HG02678 (cell line): Measurements from ENCODE around the gene WDR1.

Experiments used
- ATAC-seq: cut with Tn5 transposase; IDR thresholded peaks from one replicate; pipeline ENCODE4 v1.9.1; 2021; ENCODE audit warnings: mild to moderate bottlenecking, moderate library complexity; ENCODE audit not compliant: unreplicated experiment

The WDR1 gene

DNA sequence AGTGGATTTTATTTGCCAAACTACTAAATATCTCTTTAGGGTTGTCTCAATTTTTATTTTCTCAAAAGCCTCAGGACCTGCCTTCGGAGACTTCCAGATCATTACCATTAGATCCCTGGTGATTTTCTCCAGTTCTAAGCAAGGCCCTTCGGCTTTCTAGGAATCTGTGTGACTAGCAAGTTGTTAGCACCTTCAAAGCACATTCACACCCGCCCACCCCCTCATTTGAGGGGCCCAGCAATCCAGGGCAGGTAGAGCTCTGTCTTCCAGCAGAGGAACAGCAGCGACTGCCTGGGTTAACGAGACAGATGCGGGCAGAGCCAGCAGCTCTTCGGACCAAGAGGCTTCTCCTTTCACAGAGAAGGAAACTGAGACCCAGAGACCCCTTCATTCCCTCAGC is 2.0 kb downstream of the WDR1 start:
- ATAC-seq: no peak

DNA sequence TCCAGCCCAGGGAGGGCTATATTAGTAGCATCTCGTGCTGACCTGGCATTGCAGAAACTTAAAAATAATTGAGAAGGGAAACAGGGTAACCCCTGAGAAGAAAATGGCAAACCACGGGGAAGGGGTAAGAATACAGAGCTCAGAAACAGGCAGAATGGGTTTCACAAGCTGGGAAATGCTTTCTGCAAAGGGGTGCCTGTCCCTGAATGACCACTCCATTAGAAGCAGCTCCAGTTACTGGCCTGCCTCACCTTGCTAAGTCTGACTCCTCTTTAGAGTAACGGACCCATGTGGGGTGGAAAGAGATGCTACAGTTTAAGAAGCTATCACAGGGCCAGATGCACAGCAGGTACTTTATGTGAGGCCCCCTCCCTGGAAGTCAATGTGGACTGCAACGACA is 2.5 kb downstream of the WDR1 start:
- no peak for ATAC-seq

DNA sequence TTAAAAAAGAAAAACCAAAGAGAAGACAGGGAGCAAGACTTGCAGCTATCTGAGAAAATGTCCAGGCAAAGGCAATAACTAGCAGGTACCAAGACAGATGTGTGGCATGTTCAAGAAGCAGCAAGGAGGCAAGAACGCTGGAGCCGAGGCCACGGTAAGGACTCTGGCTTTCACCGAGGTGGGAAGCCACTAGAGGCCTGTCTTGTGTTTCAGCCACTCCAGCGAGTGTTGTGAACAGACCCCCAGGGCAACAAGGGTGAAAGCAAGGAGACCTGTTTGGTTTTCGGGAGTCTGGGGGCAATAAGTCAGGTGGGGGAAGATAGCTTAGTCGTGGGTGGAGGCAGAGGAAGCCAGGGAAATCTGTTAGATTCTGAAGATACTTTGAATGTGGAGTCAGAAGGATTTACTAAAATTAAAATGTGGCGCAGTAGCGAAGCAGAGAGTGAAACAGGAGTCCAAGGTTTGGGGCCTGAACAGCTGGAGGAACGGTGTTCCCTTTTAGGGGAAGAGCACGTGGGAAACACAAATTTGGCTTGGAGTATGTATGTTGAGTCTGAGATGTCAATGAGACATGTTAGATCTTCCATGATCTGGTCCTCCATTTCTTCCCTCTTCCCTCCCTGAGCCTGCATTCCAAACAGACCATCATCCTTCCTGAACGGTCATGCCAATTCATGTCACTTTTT is 3.1 kb downstream of the WDR1 start:
- ATAC-seq: no peak

DNA sequence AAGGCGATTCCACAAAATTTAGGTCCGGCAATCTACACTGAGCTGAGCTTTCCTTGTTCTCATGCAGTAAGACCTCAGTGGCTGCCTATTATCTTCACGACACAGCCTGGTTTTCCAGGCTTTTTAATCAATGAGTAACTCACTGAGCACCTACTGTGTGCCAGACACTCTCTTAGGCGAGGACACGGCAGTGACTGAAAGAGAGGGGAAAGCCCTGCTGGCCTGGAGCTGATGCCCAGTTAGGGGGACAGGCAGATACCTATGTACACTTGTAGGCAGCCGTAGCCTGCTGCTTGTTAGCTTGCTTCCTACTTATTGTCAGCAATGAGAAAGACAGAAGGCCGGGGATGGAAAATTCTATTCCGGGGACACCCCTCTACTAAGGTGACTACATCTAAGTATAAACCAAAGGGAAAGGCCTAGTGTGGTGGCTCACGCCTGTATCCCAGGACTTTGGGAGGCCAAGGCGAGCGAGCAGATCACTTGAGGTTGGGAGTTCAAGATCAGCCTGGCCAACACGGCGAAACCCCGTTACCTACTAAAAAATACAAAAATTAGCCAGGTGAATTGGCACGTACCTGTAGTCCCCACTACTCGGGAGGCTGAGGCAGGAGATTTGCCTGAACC is 3.8 kb downstream of the WDR1 start:
- no peak for ATAC-seq

DNA sequence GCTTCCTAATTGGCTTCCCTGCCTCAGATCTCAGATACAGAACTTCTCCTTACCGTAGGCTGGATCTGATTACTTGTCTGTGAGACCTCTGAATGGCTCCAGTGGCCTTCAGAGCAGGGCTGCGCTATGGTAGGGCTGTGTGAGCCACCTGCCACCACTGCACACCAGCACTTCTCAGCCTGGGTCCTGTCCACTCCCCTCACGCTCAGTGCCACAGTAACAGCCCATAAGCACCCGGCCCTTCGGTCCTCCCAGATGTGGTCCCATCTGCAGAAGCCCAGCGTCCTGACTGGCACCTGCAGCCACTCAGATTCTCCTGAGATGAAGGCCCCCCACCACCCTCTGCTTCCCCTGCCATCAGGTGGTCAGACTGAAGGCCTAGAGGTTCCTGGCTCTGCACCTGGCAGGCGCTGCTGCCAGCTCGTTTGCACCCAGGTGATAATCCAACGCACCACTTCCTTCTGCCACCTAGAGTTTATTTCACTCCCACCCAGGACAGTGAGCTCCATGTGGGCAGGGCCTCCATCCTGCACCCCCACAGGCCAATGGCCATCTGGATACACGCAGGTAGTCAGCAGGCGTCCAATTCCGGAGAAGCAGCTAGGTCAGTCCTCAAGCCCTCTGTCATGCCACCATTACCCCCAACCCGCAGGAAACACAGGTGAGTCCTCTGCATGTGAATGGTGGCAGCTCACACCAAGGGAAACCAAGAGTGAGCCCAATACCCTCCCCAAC is 5.4 kb downstream of the WDR1 start:
- ATAC-seq: no peak

DNA sequence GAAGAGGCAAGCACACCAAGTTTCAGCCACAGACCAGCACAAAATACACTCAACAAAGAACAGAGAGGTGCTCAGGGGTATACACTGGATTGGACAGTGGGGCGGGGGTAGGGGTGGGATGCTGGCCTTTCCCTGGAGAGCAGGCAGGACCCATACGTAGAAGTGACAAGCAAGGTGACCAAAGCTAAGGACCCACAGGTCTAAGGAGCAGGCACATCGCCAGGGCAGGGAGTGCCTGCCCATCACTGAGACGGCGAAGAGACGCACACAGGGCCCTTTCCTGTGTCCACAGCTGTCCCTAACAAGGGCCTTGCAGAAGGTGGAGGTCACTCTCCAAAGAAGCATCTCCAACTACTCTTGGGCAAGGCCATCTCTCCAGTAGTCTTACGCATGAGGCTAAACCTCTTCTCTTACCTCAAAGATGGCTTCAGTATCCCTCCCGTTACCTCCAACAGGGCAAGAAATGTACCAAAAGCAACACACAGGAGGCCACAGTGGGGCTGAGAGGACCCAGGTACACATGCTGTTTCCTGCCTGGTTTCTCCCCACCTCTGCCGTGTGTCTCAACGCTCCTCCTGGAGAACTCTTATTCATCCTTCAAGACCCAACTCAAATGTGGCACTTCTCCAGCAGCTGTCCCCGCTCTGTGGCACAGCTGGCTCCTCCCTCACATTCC is 6.5 kb downstream of the WDR1 start:
- no peak for ATAC-seq

DNA sequence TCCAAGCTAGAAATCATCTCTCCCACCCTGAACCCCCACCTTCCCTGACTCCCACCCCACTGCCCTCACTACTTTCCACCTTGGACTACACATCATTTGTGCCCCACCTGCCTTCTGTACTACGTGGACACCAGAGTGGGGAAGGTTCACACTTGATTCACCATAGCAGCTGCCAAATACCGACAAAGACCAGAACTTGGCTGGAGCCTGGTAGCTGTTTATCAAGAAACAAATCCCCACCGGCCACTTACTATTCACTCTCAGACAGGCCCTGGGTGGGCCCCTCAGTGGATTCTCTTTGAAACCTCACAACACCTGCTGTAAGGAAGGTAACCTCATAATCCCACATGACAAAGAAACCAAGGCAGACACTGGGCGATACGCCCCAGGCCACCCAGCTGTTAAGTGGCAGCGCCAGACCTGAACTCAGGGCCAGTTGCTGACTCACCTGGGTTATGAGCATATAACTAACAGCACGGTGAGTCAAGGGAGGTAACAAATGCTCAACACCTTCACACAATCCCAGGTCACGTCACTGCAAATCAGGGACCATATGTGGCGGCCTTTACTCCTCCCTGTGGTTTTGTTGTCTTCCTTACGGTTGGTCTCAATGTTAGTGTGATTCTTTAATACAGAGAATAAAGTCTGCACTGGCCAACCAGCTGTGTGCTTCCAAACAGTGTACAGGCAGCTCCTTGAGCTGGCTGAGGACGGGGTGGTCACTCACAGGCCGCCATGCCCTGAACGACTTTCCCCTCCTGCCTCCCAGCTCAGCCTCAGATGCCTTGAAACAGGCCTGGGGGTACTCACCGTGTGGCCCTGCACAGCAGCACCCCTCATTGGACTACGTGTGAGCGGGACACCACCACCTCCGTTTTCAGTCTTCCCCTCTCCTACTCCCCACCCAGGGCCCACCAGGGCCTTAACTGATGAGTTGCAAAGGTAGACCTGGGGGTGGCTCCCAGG is 7.5 kb downstream of the WDR1 start:
- no peak for ATAC-seq

DNA sequence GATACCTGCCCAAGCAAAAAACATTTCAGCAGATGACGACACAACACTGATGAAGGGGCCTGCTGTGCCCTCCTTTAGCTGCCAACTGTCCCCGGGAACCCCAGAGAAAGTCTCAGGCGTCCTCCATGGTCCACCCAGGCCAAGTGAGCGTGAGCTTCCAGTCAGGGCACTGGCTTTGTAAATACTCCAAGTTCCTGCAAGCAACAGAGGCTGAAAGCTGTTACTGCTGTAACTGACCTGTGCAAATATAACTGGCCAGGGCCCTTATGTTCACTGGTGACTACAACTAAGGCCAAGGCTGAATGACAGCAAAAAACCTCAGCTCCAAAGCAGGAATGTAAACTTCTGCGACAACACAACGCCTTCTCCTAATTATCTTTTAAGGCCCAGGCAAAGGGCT is 8.2 kb downstream of the WDR1 start:
- ATAC-seq: no peak

DNA sequence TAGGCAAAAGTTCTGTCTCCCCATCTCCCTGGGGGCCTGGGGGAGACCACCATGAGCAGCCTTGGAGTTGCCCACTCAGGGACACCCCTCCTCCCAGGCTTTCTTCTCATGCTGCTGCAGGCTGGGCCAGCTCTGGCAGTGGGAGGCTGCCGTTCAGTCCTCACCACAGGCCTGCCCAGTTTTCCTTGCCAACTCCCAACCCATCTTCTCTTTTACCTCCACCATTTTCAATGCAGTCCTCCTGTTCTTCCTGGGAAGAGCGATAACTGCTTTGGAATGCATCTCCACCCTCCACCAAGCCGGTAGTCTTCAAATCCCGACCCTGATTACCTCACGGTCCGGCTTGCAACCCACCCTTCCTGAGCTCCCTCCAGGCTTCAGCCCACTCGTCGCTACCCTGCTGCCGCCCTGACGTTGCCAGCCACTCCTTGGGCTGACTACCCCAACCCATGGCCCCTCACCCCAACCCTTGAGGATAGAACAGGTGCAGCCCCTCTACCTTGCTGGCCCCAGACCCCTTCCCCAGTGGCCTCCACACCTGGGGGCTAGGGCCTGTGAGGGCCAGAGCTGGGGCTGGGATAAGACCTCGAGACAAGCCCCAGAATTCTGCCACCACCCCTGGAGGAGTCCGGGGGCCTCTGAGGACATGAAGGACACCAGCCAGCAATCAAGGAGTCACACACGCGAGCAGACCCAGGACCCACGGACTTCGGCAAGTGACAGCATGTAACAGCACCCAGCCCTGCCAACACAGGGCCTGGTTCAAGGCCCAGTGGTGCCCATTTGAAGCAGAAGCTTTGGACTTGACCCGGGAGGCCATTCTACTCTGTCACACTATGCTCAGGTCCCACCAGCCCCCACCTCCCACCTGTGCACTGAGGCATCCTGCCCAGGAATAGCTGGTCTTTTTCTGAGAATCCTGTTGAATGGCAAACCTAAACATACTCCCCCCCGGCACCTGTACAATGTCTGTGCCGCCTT is 9.2 kb downstream of the WDR1 start:
- ATAC-seq: no peak

DNA sequence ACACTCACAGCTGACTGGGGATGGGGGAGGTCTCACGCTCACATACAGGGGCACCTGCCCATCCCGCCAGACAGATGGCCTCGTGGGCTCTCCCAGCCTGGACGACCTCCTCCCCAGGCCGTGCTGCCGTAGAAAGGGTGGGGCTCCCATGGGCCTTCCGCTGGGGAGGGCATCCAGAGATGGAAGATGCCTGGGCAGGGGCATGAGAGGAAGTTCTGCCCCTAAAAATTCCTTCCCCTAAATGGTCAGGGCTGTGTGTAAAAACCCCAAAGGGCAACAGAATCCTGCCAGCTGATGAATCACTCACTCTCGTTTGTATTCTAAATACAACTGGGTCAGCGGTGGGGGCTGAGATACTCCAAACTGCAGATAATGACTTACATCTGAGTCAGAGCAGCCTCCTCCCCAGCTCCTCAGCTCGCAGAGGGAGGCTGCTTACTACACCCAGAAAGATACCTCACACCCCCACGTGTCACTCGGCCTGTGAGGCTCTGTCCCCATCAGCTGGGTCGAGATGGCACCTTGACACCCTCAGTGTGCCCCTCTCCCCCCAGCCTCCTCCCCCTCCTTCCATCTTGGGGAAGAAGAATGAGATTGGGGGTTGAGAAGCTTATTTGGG is 10.1 kb downstream of the WDR1 start:
- ATAC-seq: no peak

DNA sequence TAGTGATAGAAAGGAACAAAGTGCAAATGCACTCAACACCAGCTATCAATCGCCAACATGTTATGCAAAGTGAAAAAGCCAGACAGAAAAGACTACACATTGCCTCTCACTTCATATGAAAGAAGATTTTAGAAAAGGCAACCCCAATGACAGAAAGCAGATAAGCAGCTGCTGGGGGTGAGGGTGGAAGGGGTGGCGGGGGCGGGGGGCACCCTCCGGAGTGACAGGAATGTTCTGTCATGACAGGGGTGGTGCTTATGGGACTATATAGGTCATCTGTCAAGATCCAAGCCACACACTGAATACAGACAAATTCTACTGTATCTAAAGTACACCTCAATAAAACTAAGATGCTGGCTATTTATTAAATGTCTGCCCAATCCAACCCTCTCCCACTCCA is 10.7 kb downstream of the WDR1 start:
- ATAC-seq: no peak

DNA sequence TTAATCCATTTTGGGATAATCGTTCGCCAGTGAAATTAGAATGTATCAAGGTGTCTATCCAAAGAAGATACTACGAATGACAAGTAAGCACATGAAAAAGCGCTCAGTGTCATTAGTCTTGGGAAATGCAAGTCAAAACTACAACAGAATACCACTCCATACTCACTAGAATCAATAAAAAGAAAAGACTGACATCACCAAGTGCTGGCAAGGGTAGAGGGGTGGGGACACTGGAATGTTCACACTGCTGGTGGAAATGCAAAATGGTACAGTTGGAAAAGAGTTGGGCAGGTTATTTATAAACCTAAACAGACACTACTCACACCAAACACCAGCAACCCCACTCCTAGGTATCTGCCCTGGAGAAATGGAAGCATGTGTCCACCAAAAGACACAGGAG is 11.2 kb downstream of the WDR1 start:
- ATAC-seq: no peak

DNA sequence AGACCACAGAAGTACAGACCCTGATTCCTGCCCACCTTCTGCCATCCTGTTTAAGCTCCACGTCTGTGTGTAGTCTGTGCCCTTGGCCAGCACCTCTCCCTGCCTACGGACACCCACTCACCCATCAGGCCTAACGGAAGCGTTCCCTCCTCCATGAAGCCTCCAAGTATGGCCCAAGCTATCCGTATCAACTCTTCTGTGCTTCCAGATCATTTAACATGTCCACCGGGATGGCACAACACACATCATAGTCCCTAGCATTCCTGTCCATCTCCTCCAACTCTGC is 11.7 kb downstream of the WDR1 start:
- no peak for ATAC-seq

DNA sequence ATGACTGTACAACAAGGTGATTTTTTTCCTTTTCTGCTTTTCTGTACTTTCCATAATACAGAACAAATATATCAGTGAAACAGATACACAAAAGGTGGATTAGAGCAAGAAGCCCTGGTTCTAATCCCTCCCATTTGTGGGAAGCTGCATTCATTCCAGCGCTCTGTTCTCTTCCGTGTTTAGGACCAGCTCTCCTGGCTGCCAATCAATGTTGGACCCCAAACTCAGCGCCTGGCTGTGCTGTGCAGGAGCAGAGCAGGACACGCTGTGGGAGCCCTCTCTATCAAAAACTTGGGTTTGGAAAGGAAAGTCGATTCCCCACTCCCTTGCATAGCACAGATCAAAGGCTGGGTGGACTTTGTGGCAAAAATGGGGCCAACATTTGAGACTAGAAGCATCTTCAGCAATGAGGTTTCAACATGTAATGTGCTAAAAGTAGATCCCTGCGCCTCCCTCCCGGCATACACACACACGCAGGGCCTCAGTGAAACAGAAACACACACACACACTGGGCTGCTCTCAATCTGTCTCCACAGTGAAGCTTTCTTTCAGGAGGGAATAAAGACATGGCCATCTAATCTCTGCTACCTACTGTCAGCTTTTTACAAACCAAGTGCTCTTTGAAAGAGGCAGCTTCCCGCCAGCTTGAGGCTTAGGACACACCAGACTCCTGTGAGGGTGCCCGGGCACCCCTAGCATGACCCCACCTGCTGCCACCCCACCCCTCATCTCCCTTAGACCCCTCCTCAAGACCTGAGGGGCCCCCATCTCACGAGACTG is 12.2 kb downstream of the WDR1 start:
- no peak for ATAC-seq

DNA sequence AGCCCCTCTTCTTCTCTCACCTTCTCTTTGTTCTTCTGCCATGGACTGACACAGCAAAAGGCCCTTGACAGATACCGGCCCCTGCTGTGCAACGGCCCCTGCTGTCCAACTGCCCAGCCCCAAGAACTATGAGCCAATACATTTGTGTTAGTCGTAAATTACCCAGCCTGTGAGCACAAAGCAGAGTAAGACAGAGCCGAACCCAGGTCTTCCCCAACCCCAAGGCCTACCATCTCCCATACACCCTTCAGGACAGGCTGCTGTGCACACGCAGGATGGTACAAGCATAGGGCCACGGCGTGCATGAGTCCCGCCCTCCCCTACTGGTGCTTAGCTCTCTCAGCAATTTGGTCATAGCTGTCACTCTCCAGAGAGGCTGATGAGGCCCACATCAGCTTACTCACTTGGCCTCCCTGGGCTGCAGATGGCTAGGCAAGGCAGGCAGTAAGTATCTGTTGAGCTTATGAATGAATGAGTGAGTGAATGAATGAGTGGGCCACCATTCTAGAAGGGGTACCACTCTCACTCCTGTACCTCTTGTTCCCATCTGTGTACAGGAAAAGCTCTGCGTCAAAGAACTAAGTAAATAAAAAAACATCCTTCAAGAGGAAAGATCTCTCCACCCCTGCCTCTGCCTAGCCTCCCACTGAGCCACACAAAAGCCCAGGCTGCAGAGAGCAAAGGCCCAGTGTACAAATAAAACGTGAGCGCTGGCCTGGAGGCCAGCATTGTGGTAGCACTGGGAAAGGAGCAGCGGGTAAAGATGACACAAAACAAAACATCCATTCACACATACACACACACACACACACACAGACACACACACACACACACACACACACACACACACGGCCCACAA is 13.9 kb downstream of the WDR1 start:
- ATAC-seq: no peak

DNA sequence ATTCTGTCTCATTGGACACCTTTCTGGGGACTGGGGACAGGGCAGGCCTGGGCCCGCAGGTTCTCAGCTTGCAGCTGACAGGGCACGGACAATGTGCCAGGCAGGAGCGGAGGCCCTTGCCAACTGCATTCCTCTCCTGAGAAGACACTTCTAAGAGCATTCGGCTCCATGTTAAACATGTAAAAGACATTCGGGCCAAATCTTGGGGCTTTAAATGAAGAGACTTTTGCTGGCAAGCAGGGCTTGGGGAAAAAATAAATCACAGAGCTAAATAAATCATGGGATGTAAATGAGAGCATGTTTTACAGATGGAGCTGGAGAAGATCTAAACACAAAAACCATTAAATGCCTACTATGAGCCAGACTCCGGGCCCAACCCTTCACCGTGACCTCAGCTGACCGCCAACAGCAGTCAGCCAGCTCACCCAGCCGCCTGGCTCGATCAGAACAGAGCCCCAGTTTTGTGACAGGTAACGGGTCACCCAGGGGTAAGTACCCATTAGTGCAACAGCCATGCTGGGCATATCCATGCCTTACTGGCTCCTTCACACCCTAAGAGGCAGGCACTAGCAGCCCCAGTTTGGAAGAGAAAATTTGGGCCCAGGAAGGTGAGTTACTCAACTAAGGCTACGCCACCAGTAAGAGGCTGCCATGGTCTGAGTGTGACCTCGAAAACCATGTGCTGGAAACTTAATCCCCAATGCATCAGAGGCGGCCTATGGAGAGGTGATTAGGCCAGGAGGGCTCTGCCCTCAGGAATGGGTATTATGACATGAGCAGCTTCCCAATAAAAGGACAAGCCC is 14.7 kb downstream of the WDR1 start:
- ATAC-seq: no peak

DNA sequence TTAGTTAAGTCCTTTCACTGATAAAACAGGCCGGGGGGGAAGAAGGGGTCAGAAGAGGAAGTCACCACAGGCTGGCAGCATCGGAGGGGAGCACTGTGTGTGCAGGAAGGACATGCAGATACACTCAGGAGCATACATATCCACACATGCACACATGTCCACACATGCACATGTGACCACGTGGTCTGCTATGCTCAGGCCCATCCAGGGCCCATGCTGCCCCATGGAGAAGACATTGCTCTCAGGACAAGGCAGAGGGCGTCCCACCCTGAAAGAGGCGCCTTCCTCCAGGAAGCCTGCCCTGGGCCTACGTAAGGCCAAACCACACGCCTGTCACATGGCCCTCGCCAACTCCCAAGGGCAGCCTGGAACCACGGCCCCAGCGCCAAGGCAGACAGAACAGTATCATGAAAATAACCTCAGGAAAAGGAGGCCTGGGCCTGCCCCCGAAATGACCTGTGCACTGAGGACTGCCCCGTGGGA is 15.8 kb downstream of the WDR1 start:
- no peak for ATAC-seq
